GM19023 (cell line): ENCODE data around the gene EXOSC5.
"Not testable (repeated sequence)": the region's sequence is repeated elsewhere in the genome, so short reads cannot be mapped to it uniquely, and the experiment has no call there.

Experiments
- ATAC-seq: cut with Tn5 transposase; IDR thresholded peaks from one replicate; pipeline ENCODE4 v1.9.1; 2021; ENCODE audit warnings: mild to moderate bottlenecking, moderate library complexity; ENCODE audit not compliant: unreplicated experiment

Gene EXOSC5

GRCh38 chr19:41408846-41409245 lies 11.7 kb upstream of the EXOSC5 start:
- ATAC-seq = not testable (repeated sequence)

- ATAC-seq = no peak
Observed at GRCh38 chr19:41408256-41408655, 11.1 kb upstream of the EXOSC5 start.

GRCh38 chr19:41407271-41407670 lies 10.1 kb upstream of the EXOSC5 start:
- ATAC-seq = no peak

GRCh38 chr19:41405776-41406175 lies 8.6 kb upstream of the EXOSC5 start:
- ATAC-seq = no peak

- ATAC-seq = no peak
Observed at GRCh38 chr19:41403181-41403970, 6.2 kb upstream of the EXOSC5 start.

- no peak for ATAC-seq
Observed at GRCh38 chr19:41402010-41402409, 4.9 kb upstream of the EXOSC5 start.

GRCh38 chr19:41401483-41401882 lies 4.3 kb upstream of the EXOSC5 start:
- no peak for ATAC-seq

- ATAC-seq = no peak
Observed at GRCh38 chr19:41399525-41399924, 2.4 kb upstream of the EXOSC5 start.

GRCh38 chr19:41399091-41399490 lies 1.9 kb upstream of the EXOSC5 start:
- ATAC-seq = no peak

GRCh38 chr19:41398598-41398997 lies 1.4 kb upstream of the EXOSC5 start:
- no peak for ATAC-seq

- no peak for ATAC-seq
Observed at GRCh38 chr19:41398050-41398418, 875 bp upstream of the EXOSC5 start.

GRCh38 chr19:41395355-41395754 lies 1.8 kb downstream of the EXOSC5 start:
- ATAC-seq = no peak

GRCh38 chr19:41392775-41393174 lies 4.4 kb downstream of the EXOSC5 start:
- no peak for ATAC-seq

GRCh38 chr19:41391618-41392017 lies 5.5 kb downstream of the EXOSC5 start:
- ATAC-seq = no peak

GRCh38 chr19:41386442-41386841 lies 10.7 kb downstream of the EXOSC5 start:
- ATAC-seq = no peak

GRCh38 chr19:41384351-41384750 lies 12.8 kb downstream of the EXOSC5 start:
- no peak for ATAC-seq

- ATAC-seq = not testable (repeated sequence)
Observed at GRCh38 chr19:41381536-41381935, 15.6 kb downstream of the EXOSC5 start.

- ATAC-seq = no peak
Observed at GRCh38 chr19:41377977-41378709, 19.0 kb downstream of the EXOSC5 start.

- ATAC-seq = no peak
Observed at GRCh38 chr19:41376998-41377365, 20.2 kb downstream of the EXOSC5 start.

GRCh38 chr19:41376241-41376997 lies 20.7 kb downstream of the EXOSC5 start, which contains the start of gene TMEM91:
Gene TMEM91, plus strand, starts transcription at chr19:41376533. Its CDS starts 1,777 bp downstream, at chr19:41378310.
- ATAC-seq = no peak

- no peak for ATAC-seq
Observed at GRCh38 chr19:41373993-41374392, 23.2 kb downstream of the EXOSC5 start.

- ATAC-seq = no peak
Observed at GRCh38 chr19:41372501-41372900, 24.7 kb downstream of the EXOSC5 start.
